GM12878 (cell line): ENCODE results near the gene HSFX4.
"Not testable (repeated sequence)": the region's sequence is repeated elsewhere in the genome, so short reads cannot be mapped to it uniquely, and the experiment has no call there.

Experiments
- CHD2 ChIP-seq: IDR thresholded peaks from 2 replicates; pipeline ENCODE4 v1.6.1; 2011; ENCODE audit warnings: low read depth, low read length, improper control_type of control experiment, borderline replicate concordance
- CTCF ChIP-seq, 3 experiments: IDR thresholded peaks in 2 of 3; conservative IDR thresholded peaks in 1 of 3; 2 replicates each; pipeline ENCODE4 v1.5.1; 2011; ENCODE audit warnings: low read depth in 3 of 3, low read length in 3 of 3, mild to moderate bottlenecking in 3 of 3, control low read depth in 2 of 3, moderate library complexity in 2 of 3, inconsistent platforms in 1 of 3, mixed read lengths in 1 of 3; ENCODE audit not compliant: control insufficient read depth in 2 of 3, insufficient read depth in 1 of 3; ENCODE audit errors: extremely low read depth in 1 of 3
- FOXK2 ChIP-seq: fragments of 450-650 bp; IDR thresholded peaks from 2 replicates; pipeline ENCODE4 v1.6.1; 2017; ENCODE audit warnings: mild to moderate bottlenecking, moderate library complexity
- POLR2A ChIP-seq: IDR thresholded peaks from 2 replicates; pipeline ENCODE4 v1.6.1; 2011; ENCODE audit warnings: low read depth, mild to moderate bottlenecking, low read length
- POLR2AphosphoS5 ChIP-seq: IDR thresholded peaks from 2 replicates; pipeline ENCODE4 v1.6.1; 2011; ENCODE audit warnings: mild to moderate bottlenecking, low read length, inconsistent platforms

GRCh38 chrX:149928635-149929034 lies 738 bp upstream of the HSFX4 start:
- TF ChIP-seq CTCF (IDR thresholded peaks at IDR 0.05 in 2 of 3, conservative IDR thresholded peaks at IDR 0.05 in 1 of 3; ENCODE audit: control insufficient read depth in 2 of 3, extremely low read depth in 1 of 3, insufficient read depth in 1 of 3, low read depth in 3 of 3, low read length in 3 of 3); CHD2; POLR2A; POLR2AphosphoS5; FOXK2: not testable (repeated sequence)
